Mucosa of stomach (tissue), 1 donor: ENCODE data around the gene SMO.
"Not testable (repeated sequence)": the region's sequence is repeated elsewhere in the genome, so short reads cannot be mapped to it uniquely, and the experiment has no call there.

Experiments
- H3K27me3 ChIP-seq: one replicate; pipeline ENCODE4 v1.7.0; 2013; ENCODE audit warnings: mild to moderate bottlenecking, low read length; ENCODE audit not compliant: control insufficient read depth, insufficient read depth
- H3K36me3 ChIP-seq: one replicate; pipeline ENCODE4 v1.7.0; 2013; ENCODE audit warnings: low read length; ENCODE audit not compliant: control insufficient read depth, insufficient read depth
- H3K4me1 ChIP-seq: one replicate; pipeline ENCODE4 v1.7.0; 2013; ENCODE audit warnings: mild to moderate bottlenecking, low read length; ENCODE audit not compliant: control insufficient read depth, insufficient read depth
- H3K4me3 ChIP-seq: one replicate; pipeline ENCODE4 v1.7.0; 2013; ENCODE audit warnings: low read length
- H3K9ac ChIP-seq: one replicate; pipeline ENCODE4 v1.7.0; 2013; ENCODE audit warnings: mild to moderate bottlenecking, low read length, moderate library complexity
- H3K9me3 ChIP-seq: one replicate; pipeline ENCODE4 v1.7.0; 2013; ENCODE audit warnings: mild to moderate bottlenecking, low read length, moderate library complexity; ENCODE audit not compliant: control insufficient read depth
- donor health status: Pancreatic carcinoma.

Gene SMO

DNA sequence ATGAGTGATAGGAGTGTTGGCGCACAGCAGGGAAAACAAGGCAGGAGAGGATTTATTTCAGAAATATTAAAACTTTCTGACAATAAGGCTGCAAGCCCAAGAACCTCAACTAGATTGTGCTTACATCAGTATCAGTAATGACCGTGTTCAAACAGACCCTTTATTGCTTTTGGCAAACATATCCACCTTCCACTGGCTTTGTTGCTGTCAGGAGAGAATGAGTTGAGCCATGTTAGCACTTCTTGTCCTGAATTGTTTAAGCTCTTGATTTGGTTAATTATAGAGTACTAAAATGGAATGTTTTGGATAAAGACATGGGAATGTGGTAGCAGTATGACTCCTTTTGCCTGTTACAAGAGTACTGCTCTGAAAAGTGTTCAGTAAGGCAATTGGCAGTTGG, 40.2 kb downstream of the SMO start:
- Histone ChIP-seq H3K9ac (no peak overlapping the region), H3K4me1 (peaks cover 13% of the 10 kb centered on the region), H3K9me3 (no peaks in the 10 kb centered on the region), H3K4me3 (no peak overlapping the region), H3K27me3 (no peaks in the 10 kb centered on the region), H3K36me3 (no peaks in the 10 kb centered on the region)

DNA sequence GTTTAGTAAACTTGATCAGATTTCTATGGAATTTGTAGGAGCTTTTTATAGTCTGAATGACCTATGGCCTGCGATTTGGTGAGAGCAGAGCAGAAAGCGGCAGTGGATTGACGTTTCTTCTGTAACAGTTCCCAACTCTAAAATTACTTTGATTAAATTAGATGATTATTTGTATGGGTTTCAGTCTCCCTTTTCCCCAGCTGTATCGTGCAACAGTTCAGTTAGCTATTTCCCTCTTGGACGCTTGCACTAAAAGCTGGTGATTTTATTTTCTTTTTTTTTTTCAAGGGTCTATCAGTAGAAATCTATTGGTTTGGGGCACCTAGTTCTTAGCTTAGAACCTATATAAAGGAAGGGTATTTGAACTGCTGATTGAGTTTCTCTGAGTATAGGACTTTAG, 43.2 kb downstream of the SMO start:
- peaks cover 13% of the 10 kb centered on the region for H3K4me1 ChIP-seq
- no peak overlapping the region for H3K4me3 ChIP-seq
- H3K27me3 ChIP-seq: no peaks in the 10 kb centered on the region

DNA sequence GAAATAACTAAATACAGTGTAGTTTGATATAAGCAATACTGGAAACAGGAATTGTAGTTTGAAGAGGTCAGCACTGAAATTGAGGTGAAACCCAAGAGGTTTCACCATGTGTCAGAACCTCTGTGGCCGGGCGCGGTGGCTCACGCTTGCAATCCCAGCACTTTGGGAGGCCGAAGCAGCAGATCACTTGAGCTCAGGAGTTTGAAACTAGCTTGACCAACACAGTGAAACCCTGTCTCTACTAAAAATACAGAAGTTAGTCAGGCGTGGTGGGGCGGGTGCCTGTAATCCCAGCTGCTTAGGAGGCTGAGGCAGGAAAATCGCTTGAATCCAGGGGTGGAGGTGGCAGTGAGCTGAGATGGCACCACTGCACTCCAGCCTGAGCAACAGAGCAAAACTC, 50.1 kb downstream of the SMO start:
- H3K9ac ChIP-seq: no peak overlapping the region
- no peaks in the 10 kb centered on the region for H3K36me3 ChIP-seq
- H3K27me3 ChIP-seq: no peaks in the 10 kb centered on the region
- no peak overlapping the region for H3K4me3 ChIP-seq
- H3K4me1 ChIP-seq: no peaks in the 10 kb centered on the region
- no peaks in the 10 kb centered on the region for H3K9me3 ChIP-seq

More for the DNA sequence above, 43.2 kb downstream of the SMO start:
- no peak overlapping the region for H3K9ac ChIP-seq
- no peaks in the 10 kb centered on the region for H3K9me3 ChIP-seq
- H3K36me3 ChIP-seq: no peaks in the 10 kb centered on the region

DNA sequence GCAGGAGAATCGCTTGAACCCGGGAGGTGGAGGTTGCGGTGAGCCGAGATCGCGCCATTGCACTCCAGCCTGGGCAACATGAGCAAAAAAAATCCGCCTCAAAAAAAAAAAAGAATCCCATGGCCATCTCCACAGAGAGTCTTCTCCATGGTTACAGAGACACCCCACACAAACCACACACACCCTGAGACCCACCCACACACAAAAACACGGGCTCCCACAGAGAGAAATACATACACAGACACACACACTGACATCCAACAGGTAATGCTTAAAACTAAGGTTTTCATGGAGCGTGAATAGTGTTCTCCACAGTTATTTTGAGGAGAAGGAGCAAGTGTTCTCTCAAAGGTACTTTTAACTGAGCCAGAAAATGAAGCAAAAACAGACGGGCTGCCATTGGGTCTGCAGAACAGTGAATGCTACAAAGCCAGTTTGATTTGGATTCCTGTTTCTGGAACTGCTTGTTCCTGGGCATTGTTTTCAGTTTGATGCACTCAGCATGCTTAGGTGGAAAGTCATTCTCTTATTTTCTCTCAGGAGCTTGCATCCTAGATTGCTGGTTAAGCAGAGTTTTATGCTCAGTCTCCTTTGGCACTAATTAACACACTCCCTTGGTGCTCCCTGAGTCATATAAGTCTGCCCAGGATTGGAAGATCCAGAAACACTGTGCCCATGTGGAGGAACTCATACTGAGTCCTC, 51.8 kb downstream of the SMO start:
- Histone ChIP-seq H3K4me1 (no peaks in the 10 kb centered on the region), H3K4me3 (no peak overlapping the region), H3K36me3 (no peaks in the 10 kb centered on the region), H3K9ac (no peak overlapping the region), H3K27me3 (no peaks in the 10 kb centered on the region), H3K9me3 (no peaks in the 10 kb centered on the region)

DNA sequence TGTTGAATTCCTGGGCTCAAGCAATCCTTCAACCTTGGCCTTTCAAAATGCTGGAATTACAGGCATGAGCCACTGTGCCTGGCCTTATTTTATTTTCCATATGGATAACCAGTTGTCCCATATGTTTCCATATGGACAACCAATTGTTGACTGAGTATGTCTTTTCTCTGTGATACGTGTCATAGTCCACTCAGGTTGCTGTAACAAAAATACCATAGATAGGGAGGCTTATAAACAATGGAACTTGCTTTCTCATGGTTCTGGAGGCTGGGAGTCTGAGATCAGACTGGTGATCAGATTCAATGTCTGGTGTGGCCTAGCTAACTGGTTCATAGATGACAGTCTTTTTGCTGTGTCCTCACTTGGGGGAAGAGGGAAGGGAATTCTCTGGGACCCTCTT, 55.8 kb downstream of the SMO start:
- Histone ChIP-seq H3K27me3 (no peaks in the 10 kb centered on the region), H3K4me3 (no peak overlapping the region), H3K4me1 (no peaks in the 10 kb centered on the region), H3K9me3 (no peaks in the 10 kb centered on the region), H3K9ac (no peak overlapping the region), H3K36me3 (no peaks in the 10 kb centered on the region)

DNA sequence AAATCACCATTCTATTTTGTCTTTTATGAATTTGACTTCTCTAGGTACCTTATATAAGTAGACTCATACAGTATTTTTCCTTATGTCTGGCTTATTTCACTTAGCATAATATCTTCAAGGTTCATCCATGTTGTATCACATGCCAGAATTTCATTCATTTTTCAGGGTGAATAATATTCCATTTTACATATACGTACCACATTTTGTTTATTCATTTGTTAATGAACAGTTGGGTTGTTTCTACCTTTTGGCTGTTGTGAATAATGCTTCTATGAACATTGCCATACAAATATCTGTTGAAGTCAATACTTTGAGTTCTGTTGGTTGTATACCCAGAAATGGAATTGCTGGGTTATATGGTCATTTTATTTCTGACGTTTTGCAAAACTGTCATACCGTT, 57.1 kb downstream of the SMO start:
- Histone ChIP-seq H3K4me3 (no peak overlapping the region), H3K27me3 (no peaks in the 10 kb centered on the region), H3K9me3 (no peaks in the 10 kb centered on the region), H3K4me1 (no peaks in the 10 kb centered on the region), H3K9ac (no peak overlapping the region), H3K36me3 (no peaks in the 10 kb centered on the region)

DNA sequence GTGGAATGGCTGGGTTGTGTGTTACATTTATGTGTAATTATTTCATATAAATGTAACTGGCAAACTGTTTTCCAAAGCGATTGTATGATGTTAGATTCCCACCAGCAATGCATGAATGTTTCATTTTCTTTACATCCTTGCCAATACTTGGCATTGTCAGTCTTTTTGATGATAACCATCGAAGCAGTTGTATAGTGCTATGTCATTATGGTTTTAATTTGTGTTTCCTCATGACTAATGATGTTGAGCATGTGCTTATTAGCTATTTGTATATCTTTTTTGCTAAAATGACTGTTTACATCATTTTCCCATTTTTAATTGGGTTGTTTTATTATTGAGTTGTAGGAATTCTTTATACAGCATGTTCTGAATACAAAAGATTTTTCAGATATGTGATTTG, 58.7 kb downstream of the SMO start:
- H3K27me3 ChIP-seq: no peaks in the 10 kb centered on the region

DNA sequence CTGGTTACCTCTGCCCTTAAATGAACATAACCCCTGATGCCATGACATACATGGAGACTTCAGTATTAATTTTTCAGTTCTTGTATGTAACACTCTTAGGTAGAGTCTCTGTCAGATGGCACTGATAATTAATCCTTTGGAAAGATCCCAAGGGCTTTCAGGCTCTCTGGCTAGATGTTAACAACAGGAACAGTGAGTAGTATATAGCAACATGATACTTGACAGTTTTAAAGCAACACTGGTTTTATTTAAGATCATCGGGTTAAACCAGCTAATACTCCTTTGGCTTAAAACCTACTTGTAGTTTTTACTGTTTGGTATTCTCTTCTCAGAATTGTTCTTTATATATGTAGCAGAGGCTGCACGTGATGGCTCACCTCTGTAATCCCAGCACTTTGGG, 63.7 kb downstream of the SMO start:
- H3K9me3 ChIP-seq: no peaks in the 10 kb centered on the region
- H3K36me3 ChIP-seq: no peaks in the 10 kb centered on the region
- H3K4me3 ChIP-seq: no peak overlapping the region
- no peak overlapping the region for H3K9ac ChIP-seq
- no peaks in the 10 kb centered on the region for H3K27me3 ChIP-seq
- H3K4me1 ChIP-seq: no peaks in the 10 kb centered on the region

More for the DNA sequence above, 58.7 kb downstream of the SMO start:
- no peaks in the 10 kb centered on the region for H3K36me3 ChIP-seq
- H3K4me3 ChIP-seq: no peak overlapping the region
- H3K9me3 ChIP-seq: no peaks in the 10 kb centered on the region
- no peaks in the 10 kb centered on the region for H3K4me1 ChIP-seq
- H3K9ac ChIP-seq: no peak overlapping the region

DNA sequence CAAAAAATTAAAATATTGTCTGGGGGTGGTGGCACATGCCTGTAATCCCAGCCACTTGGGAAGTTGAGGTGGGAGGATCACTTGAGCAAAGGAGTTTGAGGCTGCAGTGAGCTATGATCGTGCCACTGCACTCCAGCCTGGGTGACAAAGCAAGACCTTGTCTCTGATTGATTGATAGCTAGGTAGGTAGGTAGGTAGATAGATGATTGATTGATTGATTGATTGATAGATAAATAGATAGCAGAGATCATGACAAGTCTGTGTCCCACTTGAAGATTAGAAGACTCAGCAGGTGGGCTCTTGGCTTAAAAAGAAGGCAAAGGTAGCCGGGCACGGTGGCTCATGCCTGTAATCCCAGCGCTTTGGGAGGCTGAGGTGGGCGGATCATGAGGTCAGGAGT, 64.2 kb downstream of the SMO start:
- H3K9me3 ChIP-seq, H3K4me3 ChIP-seq, H3K9ac ChIP-seq, H3K27me3 ChIP-seq, H3K4me1 ChIP-seq, H3K36me3 ChIP-seq: not testable (repeated sequence)

DNA sequence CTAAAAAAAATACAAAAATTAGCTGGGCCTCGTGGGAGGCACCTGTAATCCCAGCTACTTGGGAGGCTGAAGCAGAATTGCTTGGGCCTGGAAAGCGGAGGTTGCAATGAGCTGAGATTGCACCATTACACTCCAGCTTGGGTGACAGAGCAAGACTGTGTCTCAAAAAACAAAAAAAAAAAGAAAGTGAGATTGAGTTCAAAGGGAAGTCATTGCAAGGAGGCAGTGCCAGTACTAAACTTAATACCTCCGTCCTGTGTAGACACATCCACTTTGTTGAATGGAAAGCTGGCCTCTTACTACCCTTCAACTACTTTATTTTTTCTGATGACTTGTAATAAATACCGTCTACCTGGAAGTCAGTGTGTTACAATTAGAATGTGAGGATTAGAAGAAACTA, 67.4 kb downstream of the SMO start:
- H3K27me3 ChIP-seq: no peaks in the 10 kb centered on the region
- no peaks in the 10 kb centered on the region for H3K9me3 ChIP-seq
- H3K4me3 ChIP-seq: no peak overlapping the region
- H3K9ac ChIP-seq: no peak overlapping the region
- no peaks in the 10 kb centered on the region for H3K4me1 ChIP-seq
- H3K36me3 ChIP-seq: no peaks in the 10 kb centered on the region

DNA sequence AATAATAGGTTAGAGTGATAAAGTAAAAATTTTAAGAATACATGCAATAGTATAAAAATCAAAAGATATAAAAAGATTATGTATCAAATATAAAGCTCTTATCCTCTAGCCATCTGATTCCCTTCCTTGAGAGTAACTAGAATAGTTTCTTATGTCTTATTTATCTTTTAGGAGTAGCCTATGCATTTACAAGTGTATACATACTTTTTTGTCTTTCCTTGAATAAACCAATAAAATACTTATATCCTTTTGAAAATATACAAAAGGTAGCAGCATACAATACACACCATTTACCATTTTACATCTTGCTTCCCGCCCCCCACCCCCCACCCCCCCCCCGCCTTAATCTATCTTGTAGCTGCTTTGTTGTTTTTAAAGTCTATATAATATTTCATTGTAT, 67.8 kb downstream of the SMO start:
- Histone ChIP-seq H3K9me3 (no peaks in the 10 kb centered on the region), H3K36me3 (no peaks in the 10 kb centered on the region), H3K4me3 (no peak overlapping the region), H3K9ac (no peak overlapping the region), H3K27me3 (no peaks in the 10 kb centered on the region), H3K4me1 (no peaks in the 10 kb centered on the region)

DNA sequence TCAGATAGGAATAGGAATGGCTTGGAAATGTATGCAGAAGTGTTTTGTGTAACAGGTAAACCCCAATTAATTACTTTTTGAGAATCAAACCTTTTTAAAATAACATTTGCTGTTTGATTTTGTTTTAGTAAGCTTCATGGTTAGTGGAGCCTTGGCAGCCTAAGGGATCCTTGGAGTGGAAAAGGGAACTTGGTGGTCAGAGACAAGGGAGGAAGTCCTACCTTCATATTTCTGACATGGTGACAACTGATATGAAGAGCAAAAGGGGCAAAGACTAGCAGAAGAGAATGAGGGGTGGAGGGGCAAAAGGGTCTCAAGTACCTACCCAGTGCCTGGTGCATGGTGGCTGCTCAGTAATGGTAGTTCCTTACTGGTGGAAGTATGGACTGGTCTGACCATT, 68.7 kb downstream of the SMO start:
- Histone ChIP-seq H3K9me3 (no peaks in the 10 kb centered on the region), H3K4me1 (no peaks in the 10 kb centered on the region), H3K9ac (no peak overlapping the region), H3K4me3 (no peak overlapping the region), H3K27me3 (no peaks in the 10 kb centered on the region), H3K36me3 (no peaks in the 10 kb centered on the region)
